NCI-H1436 treated with DMSO at 0.1 percent for 48 hours (cell line): ENCODE measurements around the gene PPA1.
"Not testable (repeated sequence)": the region's sequence is repeated elsewhere in the genome, so short reads cannot be mapped to it uniquely, and the experiment has no call there.

Experiments used
- DNase-seq: peaks from one replicate; lab custom pipeline; 2025; lab: John Stamatoyannopoulos, UW

The PPA1 gene

GRCh38 chr10:70233109-70233938 is at the start of gene PPA1:
TSS of gene PPA1 (minus strand) at chr10:70233429. CDS start at chr10:70233327, 102 bp downstream.
- DNase-seq = peak; percentile 78

GRCh38 chr10:70281609-70282008 is 48.4 kb upstream of the PPA1 start:
- no peak for DNase-seq

DNA sequence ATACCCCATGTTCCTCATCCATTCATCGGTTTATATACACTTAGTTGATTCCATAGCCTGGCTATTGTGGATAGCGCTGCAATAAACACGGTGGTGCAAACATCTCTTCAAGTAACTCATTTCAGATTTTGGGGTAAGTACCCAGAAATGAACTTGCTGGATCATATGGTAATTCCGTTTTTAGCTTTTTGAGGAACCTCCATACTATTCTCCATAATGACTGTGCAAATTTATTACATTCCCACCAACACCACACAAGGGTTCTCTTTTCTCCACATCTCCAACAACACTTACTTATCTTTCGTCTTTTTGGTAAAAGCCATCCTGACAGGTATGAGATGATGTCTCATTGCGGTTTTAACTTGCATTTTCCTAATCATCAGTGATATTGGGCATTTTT is 46.9 kb upstream of the PPA1 start:
- DNase-seq = no peak

GRCh38 chr10:70277396-70278030 is 44.3 kb upstream of the PPA1 start:
- DNase-seq = no peak

- DNase-seq = no peak
Observed at GRCh38 chr10:70274643-70275042, 41.4 kb upstream of the PPA1 start.

- no peak for DNase-seq
Observed at GRCh38 chr10:70272925-70273316, 39.7 kb upstream of the PPA1 start.

DNA sequence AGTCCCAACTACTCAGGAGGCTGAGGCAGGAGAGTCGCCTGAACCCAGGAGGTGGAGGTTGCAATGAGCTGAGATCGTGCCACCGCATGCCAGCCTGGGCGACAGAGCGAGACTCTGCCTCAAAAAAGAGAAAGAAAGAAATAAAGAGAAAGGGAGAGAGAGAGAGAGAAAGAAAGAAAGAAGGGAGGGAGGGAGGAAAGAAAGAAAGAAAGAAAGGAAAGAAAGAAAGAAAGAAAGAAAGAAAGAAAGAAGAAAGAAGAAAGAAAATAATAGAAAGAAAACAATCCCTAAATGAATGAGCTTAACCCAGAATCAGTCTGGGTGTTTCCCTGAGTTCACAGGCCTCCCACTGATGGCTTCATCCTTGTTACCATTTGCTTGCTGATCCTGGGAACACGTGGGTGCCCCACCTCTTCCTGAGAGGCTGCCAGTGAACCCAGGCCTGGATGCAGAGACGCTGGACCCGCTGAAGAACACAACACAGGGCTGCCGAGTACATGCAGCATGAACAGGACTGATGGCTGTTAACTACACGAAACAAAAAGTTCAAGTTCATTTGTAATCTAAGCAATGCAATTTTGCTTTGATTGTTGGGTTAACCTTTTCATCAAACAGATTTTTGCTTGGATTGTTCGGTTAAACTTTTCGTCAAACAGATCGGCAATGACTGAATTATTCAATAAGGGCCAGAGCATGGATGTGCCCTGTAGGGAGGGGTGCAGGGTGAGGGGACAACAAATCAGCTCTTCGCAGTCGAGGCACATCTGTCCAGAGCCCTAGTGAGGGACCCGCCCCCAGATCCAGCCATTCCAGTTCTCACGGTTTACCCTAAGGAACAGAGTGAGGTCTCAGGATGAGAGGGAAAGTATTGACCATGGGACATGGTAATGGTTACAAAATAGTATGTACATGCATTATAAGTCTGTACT is 39.0 kb upstream of the PPA1 start:
- DNase-seq = no peak

- no peak for DNase-seq
Observed at GRCh38 chr10:70270952-70271351, 37.7 kb upstream of the PPA1 start.

DNA sequence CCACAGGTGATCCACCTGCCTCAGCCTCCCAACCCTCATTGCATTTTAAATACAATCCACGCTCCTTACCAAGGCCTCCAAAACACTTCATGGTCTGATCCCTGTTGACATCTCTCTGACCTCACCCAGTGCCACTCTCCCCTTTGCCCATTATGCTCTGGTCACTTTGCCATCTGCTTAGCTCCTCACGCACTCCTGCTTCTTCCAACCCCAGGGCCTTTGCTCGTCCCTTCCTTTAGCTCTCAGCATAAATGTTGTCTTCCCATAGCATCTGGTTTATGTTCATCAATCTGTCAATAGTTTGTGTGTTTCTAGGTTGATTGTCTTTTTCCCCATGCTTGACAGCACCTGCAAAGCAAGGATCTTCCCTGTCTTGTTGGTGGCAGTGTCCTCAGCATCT is 36.5 kb upstream of the PPA1 start:
- no peak for DNase-seq

DNA sequence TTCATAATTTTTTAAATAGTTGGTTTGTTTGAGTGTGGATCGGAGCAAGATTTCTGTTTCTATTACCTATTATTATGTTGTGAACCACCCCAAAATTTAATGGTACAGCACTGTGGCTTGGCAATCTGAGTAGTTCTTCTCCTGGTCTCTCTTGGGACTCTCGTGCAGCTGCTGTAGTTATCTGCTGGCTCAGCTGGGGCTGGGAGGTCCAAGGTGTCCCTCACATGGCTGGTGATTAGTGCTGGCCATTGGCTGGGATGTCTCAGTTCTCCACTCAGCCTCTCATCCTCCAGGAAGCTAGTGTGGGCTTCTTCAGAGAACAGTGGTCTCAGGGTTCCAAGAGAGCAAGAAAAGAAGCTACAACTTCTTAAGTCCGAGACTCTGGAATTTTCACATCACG is 35.1 kb upstream of the PPA1 start:
- no peak for DNase-seq

- no peak for DNase-seq
Observed at GRCh38 chr10:70267161-70267933, 34.1 kb upstream of the PPA1 start.

DNA sequence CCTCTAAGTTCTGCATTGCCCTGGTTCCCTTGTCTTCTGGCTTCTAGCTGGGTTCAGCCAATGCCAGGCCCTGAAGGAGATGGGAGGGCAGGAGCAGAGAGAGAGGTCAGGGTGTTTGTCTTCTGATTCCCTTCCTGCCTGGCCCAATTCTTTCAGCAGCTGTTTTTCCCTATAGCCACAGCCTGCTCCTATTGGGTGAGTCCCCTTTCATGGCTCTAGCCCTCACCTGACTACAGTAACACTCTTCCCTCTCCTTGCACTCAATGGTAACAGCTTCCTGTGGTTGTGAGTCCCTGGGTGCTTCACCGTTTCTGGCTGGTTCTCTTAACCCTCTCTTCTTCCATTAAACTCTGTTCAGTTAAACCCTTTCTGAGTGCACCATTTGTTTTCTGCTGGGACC is 33.5 kb upstream of the PPA1 start:
- no peak for DNase-seq

GRCh38 chr10:70266056-70266455 is 32.8 kb upstream of the PPA1 start:
- DNase-seq = no peak

DNA sequence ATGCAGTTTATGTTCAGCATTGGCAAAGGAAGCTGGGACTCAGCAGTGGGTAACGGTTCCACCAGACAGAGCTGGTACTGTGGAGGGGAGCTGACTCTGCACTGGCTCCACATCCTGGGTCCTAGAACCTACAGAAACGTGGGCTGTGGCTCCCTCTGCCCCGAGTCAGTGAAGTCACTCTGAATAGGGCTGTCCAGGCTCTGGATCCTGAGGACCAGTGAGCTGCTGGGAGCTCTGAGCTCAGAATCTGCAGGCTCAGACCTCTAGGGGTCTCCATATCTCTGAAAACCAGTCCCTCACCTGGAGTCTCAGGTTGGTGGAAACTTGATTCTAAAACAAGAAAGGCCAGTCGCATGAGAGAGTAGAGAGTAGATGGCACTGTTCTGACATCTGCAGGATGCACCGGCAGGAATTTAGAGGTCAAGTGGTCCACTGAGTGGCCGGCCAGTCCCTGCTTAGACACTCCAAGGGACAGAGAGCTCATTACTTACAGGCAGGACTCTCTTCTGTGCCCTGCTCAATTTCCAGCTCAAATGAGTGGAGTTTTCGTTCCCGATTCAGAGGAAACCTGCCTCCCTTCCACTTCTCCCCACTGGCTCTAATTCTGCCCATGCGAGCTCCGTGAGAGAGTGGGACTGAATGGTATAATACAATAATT is 31.9 kb upstream of the PPA1 start:
- DNase-seq = no peak

DNA sequence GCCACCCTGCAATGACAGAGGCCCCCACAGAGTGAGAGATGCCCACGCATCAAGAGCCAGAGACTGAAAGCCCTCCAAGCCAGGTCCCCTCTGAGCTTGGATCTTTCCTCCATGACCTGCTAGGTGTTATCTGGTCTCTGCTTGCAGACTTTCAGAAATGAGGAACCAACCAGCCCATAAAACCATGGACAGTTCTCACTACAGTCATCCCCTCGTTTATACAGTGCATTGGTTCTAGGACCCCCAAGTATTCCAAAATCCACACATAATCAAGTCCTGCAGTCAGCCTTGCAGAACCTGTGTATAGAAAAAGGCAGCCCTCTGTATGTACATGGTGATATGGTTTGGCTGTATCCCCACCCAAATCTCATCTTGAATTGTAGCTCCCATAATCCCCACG is 27.5 kb upstream of the PPA1 start:
- no peak for DNase-seq

- DNase-seq = no peak
Observed at GRCh38 chr10:70260259-70260658, 27.0 kb upstream of the PPA1 start.

DNA sequence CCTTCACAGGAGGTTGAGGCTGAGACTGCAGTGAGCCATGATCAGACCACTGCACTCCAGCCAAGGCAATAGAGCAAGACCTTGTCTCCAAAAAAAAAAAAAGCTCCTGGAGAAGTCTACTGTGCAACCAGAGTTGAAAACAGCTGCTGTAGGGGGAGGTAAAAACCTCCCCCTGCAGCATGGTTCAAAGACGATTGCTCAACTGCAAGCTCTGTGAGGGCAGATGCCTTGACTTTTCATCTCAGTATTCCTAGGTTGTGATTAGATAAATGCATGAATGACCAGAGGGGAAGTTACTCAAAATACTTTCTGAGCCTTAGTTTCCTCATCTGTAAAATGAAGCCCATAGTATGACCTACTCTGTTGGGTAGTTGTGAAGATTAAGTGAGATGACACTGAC is 25.0 kb upstream of the PPA1 start:
- no peak for DNase-seq

DNA sequence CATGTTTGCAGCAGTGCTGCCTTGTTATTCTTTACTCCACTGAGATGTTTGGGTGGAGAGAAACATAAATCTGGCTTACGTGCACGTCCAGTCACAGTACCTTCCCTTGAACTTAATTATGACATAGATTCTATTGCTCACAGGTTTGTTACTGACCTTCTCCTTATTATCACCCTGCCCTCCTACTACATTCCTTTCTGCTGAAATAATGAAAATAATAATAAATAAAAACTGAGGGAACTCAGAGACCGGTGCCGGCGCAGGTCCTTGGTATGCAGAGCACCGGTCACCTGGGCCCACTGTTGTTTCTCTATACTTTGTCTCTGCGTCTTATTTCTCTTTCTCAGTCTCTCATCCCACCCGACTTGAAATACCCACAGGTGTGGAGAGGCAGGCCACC is 24.6 kb upstream of the PPA1 start:
- DNase-seq = not testable (repeated sequence)

GRCh38 chr10:70256463-70256862 is 23.2 kb upstream of the PPA1 start:
- no peak for DNase-seq

DNA sequence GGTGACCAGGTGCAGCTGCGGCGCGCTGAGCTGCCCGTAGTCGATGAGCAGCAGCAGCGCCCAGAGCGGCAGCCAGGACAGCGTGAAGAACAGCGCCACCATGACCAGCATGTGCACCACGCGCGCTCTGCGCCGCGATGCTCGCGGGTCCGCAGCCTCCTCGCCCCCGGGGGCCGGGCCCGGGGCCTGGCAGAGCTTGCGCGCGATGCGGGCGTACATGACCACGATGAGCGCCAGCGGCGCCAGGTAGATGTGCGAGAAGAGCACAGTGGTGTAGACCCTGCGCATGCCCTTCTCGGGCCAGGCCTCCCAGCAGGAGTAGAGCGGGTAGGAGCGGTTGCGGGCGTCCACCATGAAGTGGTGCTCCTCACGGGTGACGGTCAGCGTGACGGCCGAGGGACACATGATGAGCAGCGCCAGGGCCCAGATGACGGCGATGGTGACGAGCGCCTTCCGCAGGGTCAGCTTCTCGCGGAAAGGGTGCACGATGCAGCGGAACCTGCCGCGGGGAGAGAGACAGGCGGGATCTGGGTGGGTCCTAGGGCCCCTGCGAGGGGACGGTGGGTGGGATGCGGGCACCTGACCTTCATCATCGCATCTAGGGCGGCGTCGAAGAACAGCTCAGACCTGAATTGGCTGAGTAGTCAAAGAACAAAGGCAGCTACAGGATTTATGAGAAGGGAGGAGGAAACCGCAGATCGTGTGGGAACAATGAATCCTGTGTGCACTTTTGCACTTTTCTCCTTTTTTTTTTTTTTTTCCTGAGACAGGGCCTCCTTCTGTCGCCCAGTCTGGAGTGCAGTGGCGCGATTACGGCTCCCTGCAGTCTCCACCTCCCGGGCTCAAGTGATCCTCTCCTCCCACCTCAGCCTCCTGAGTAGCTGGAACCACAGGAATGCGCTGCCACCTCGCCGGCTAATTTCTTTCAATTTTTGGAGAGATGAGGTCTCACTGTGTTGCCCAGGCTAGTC is 22.4 kb upstream of the PPA1 start:
- no peak for DNase-seq
